HepG2 (cell line): ENCODE data around the gene CALN1. TPM values are rescaled to one million over a fixed set of nuclear protein-coding genes. Genes with fewer than 3 reads are reported as not detected.
A peak's percentile ranks its signal among the peaks of the same experiment; 100 is the strongest.

Experiments used
- AKAP8 ChIP-seq: sonication (generic); formaldehyde crosslinking; IDR thresholded peaks from 2 replicates; pipeline ENCODE4 v1.5.1; 2020; ENCODE audit warnings: mild to moderate bottlenecking, missing genetic modification reagents
- ARNTL ChIP-seq: sonication (generic); formaldehyde crosslinking; IDR thresholded peaks from 2 replicates; pipeline ENCODE4 v1.4.0; 2020; ENCODE audit warnings: mild to moderate bottlenecking, missing genetic modification reagents
- FIP1L1 ChIP-seq: fragments of 200-400 bp; formaldehyde crosslinking; IDR thresholded peaks from 2 replicates; pipeline ENCODE4 v1.6.1; 2018; ENCODE audit warnings: low read depth, mild to moderate bottlenecking, low read length, moderate library complexity, borderline replicate concordance; ENCODE audit not compliant: insufficient read depth
- HNRNPL ChIP-seq: fragments of 200-400 bp; formaldehyde crosslinking; IDR thresholded peaks from 2 replicates; pipeline ENCODE4 v1.6.1; 2017; ENCODE audit warnings: mild to moderate bottlenecking, low read depth, low read length
- KMT2B ChIP-seq: IDR thresholded peaks from 2 replicates; pipeline ENCODE4 v1.6.1; 2016; ENCODE audit warnings: missing genetic modification reagents, missing compliant biosample characterization
- NFE2L2 ChIP-seq: fragments of 150-350 bp; IDR thresholded peaks from 2 replicates; pipeline ENCODE4 v1.6.1; 2014; ENCODE audit warnings: low read length
- NFIC ChIP-seq: IDR thresholded peaks from 2 replicates; pipeline ENCODE4 v1.6.1; 2012; ENCODE audit warnings: mild to moderate bottlenecking, low read length, inconsistent platforms
- RAD21 ChIP-seq: fragments of 450-650 bp; formaldehyde crosslinking; IDR thresholded peaks from 2 replicates; pipeline ENCODE4 v1.5.0; 2020; ENCODE audit warnings: mild to moderate bottlenecking
- RBAK ChIP-seq: sonication (generic); formaldehyde crosslinking; IDR thresholded peaks from 2 replicates; pipeline ENCODE4 v1.5.1; 2020; ENCODE audit warnings: mild to moderate bottlenecking, missing genetic modification reagents
- RXRA ChIP-seq: sonication (generic); formaldehyde crosslinking; IDR thresholded peaks from 2 replicates; pipeline ENCODE4 v1.5.1; 2020; ENCODE audit warnings: missing genetic modification reagents
- SOX6 ChIP-seq, 2 experiments: fragments of 450-650 bp in 1 of 2; sonication (generic) in 1 of 2; formaldehyde crosslinking in 1 of 2; IDR thresholded peaks; 2 replicates each; pipeline versions ENCODE4 v1.4.0 to v1.6.1; 2017 to 2020; ENCODE audit warnings: antibody characterized with exemption in 1 of 2, mild to moderate bottlenecking in 1 of 2, missing genetic modification reagents in 1 of 2
- SP4 ChIP-seq: sonication (generic); formaldehyde crosslinking; IDR thresholded peaks from 2 replicates; pipeline ENCODE4 v1.8.1; 2023; ENCODE audit warnings: mild to moderate bottlenecking, missing genetic modification reagents
- ZFP36 ChIP-seq: fragments of 150-350 bp; IDR thresholded peaks from 2 replicates; pipeline ENCODE4 v1.6.1; 2018; ENCODE audit warnings: borderline replicate concordance, low read length, low read depth; ENCODE audit not compliant: partially characterized antibody
- ZNF34 ChIP-seq: sonication (generic); formaldehyde crosslinking; IDR thresholded peaks from 2 replicates; pipeline ENCODE4 v1.4.0; 2020; ENCODE audit warnings: mild to moderate bottlenecking, missing genetic modification reagents, borderline replicate concordance
- ZNF460 ChIP-seq: sonication (generic); formaldehyde crosslinking; IDR thresholded peaks from 2 replicates; pipeline ENCODE4 v1.5.1; 2020; ENCODE audit warnings: missing genetic modification reagents, mild to moderate bottlenecking, borderline replicate concordance
- ZNF605 ChIP-seq: sonication (generic); formaldehyde crosslinking; IDR thresholded peaks from 2 replicates; pipeline ENCODE4 v1.8.0; 2022; ENCODE audit warnings: mild to moderate bottlenecking, missing genetic modification reagents
- polyA plus RNA-seq, 8 experiments: library from polyadenylated mRNA; depleted of rRNA in 3 of 8; stranded (reverse) in 7 of 8; unstranded in 1 of 8; fragments of >200 nt; fragmentation: Illumina TruSeq in 4 of 8; extraction: Trizol in 4 of 8; gene quantifications; 2 replicates each; pipeline versions ENCODE4 v1.2.1 to v1.2.3, GENCODE V29; 2011 to 2016; ENCODE audit warnings: low read depth in 4 of 8, missing spikeins in 1 of 8, mixed read lengths in 1 of 8; ENCODE audit not compliant: insufficient read depth in 1 of 8
- total RNA-seq, 5 experiments: library from RNA; depleted of rRNA; stranded (reverse); fragments of >200 nt; fragmentation: Illumina TruSeq; extraction: Trizol; gene quantifications; 2 replicates each; pipeline ENCODE4 v1.2.3, GENCODE V29; 2016; ENCODE audit warnings: low read depth in 1 of 5
- TF ChIP-seq, protein P1 (sequence below): sonication (generic); formaldehyde crosslinking; IDR thresholded peaks from 2 replicates; pipeline ENCODE4 v1.4.0; 2020; ENCODE audit warnings: missing genetic modification reagents
- TF ChIP-seq, protein P2 (sequence below): sonication (generic); formaldehyde crosslinking; IDR thresholded peaks from 2 replicates; pipeline ENCODE4 v1.9.0; 2022; ENCODE audit warnings: missing genetic modification reagents, mild to moderate bottlenecking, borderline replicate concordance
- TF ChIP-seq, protein P3 (sequence below): sonication (generic); formaldehyde crosslinking; IDR thresholded peaks from 2 replicates; pipeline ENCODE4 v1.5.0; 2020; ENCODE audit warnings: mild to moderate bottlenecking, missing genetic modification reagents
- TF ChIP-seq, protein P4 (sequence below): sonication (generic); formaldehyde crosslinking; IDR thresholded peaks from 2 replicates; pipeline ENCODE4 v1.5.0; 2020; ENCODE audit warnings: missing genetic modification reagents, mild to moderate bottlenecking, borderline replicate concordance

The CALN1 gene
- total and polyA plus RNA-seq, 2 of the 13 experiments (the other 11 are each of a cell fraction or from before 2014, with no cell fraction given): not detected

DNA sequence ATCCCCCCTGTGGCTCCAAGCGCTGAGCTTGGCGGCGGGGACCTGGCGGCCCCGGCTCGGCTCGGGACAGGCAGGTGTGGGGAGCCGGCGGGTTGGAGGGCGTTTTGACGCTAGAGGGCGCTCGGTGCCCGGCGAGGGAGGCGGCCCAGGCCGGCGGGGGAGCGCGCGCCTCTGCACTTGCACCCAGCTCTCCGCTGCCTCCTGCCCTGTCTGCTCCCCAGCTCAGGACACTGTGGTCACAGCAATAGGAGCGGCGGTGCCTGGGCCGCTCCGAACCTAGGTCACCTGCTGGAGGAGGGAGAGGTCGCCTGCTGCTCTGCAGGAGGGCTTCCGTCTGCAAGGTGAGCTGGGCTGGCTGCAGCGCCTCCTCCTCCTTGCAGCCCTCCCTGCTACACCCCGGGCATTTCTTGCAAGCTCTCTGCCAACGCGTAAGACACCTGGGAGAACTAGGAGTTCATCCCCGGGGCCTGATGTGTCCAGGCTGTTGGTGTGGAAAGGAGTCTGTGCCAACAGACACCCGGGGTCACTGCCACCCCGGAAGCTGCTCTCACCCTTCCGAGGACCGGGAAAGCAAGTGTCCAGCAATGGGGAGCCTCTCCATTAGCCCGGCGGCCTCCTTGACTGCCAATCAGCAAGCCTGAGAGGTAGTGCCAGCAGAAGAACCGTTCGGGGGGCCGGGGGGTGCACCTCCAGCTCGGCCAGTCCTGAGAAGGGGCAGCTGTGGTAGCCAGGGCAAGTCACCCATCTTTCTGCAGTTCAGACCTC is 659.8 kb downstream of the CALN1 start (continued):
- TF ChIP-seq ZFP36 (peak; percentile 65), SOX6 (IDR thresholded peaks at IDR 0.05) (no peak), SOX6 (CRISPR knock-in tag; IDR thresholded peaks at IDR 0.05) (peak; percentile 13; the same call in 1 of the 2 replicates), ARNTL (CRISPR knock-in tag) (no peak), ZNF460 (CRISPR knock-in tag) (no peak), NFE2L2 (no peak), NFIC (no peak), RAD21 (CRISPR knock-in tag) (peak; percentile 83), ZNF605 (no peak), RBAK (CRISPR knock-in tag) (no peak), FIP1L1 (no peak), RXRA (CRISPR knock-in tag) (no peak), KMT2B (CRISPR knock-in tag) (no peak), AKAP8 (no peak), ZNF34 (CRISPR knock-in tag) (no peak), HNRNPL (no peak), SP4 (CRISPR knock-in tag) (no peak)
- TF ChIP-seq, protein P1, sequence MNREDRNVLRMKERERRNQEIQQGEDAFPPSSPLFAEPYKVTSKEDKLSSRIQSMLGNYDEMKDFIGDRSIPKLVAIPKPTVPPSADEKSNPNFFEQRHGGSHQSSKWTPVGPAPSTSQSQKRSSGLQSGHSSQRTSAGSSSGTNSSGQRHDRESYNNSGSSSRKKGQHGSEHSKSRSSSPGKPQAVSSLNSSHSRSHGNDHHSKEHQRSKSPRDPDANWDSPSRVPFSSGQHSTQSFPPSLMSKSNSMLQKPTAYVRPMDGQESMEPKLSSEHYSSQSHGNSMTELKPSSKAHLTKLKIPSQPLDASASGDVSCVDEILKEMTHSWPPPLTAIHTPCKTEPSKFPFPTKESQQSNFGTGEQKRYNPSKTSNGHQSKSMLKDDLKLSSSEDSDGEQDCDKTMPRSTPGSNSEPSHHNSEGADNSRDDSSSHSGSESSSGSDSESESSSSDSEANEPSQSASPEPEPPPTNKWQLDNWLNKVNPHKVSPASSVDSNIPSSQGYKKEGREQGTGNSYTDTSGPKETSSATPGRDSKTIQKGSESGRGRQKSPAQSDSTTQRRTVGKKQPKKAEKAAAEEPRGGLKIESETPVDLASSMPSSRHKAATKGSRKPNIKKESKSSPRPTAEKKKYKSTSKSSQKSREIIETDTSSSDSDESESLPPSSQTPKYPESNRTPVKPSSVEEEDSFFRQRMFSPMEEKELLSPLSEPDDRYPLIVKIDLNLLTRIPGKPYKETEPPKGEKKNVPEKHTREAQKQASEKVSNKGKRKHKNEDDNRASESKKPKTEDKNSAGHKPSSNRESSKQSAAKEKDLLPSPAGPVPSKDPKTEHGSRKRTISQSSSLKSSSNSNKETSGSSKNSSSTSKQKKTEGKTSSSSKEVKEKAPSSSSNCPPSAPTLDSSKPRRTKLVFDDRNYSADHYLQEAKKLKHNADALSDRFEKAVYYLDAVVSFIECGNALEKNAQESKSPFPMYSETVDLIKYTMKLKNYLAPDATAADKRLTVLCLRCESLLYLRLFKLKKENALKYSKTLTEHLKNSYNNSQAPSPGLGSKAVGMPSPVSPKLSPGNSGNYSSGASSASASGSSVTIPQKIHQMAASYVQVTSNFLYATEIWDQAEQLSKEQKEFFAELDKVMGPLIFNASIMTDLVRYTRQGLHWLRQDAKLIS: no peak
- TF ChIP-seq, protein P2, sequence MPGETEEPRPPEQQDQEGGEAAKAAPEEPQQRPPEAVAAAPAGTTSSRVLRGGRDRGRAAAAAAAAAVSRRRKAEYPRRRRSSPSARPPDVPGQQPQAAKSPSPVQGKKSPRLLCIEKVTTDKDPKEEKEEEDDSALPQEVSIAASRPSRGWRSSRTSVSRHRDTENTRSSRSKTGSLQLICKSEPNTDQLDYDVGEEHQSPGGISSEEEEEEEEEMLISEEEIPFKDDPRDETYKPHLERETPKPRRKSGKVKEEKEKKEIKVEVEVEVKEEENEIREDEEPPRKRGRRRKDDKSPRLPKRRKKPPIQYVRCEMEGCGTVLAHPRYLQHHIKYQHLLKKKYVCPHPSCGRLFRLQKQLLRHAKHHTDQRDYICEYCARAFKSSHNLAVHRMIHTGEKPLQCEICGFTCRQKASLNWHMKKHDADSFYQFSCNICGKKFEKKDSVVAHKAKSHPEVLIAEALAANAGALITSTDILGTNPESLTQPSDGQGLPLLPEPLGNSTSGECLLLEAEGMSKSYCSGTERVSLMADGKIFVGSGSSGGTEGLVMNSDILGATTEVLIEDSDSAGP (CRISPR knock-in tag): peak; percentile 51; the same call in 1 of the 2 replicates
- TF ChIP-seq, protein P3, sequence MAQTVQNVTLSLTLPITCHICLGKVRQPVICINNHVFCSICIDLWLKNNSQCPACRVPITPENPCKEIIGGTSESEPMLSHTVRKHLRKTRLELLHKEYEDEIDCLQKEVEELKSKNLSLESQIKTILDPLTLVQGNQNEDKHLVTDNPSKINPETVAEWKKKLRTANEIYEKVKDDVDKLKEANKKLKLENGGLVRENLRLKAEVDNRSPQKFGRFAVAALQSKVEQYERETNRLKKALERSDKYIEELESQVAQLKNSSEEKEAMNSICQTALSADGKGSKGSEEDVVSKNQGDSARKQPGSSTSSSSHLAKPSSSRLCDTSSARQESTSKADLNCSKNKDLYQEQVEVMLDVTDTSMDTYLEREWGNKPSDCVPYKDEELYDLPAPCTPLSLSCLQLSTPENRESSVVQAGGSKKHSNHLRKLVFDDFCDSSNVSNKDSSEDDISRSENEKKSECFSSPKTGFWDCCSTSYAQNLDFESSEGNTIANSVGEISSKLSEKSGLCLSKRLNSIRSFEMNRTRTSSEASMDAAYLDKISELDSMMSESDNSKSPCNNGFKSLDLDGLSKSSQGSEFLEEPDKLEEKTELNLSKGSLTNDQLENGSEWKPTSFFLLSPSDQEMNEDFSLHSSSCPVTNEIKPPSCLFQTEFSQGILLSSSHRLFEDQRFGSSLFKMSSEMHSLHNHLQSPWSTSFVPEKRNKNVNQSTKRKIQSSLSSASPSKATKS: no peak
- TF ChIP-seq, protein P4, sequence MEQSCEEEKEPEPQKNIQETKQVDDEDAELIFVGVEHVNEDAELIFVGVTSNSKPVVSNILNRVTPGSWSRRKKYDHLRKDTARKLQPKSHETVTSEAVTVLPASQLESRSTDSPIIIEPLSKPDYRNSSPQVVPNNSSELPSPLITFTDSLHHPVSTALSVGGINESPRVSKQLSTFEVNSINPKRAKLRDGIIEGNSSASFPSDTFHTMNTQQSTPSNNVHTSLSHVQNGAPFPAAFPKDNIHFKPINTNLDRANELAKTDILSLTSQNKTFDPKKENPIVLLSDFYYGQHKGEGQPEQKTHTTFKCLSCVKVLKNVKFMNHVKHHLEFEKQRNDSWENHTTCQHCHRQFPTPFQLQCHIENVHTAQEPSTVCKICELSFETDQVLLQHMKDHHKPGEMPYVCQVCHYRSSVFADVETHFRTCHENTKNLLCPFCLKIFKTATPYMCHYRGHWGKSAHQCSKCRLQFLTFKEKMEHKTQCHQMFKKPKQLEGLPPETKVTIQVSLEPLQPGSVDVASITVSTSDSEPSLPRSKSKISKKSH (CRISPR knock-in tag): 0 out of 2 replicates have a peak, but pooled peaks have one; percentile 19
